ENCODE results near the gene IL1RAPL1.

IL1RAPL1 gene

DNA sequence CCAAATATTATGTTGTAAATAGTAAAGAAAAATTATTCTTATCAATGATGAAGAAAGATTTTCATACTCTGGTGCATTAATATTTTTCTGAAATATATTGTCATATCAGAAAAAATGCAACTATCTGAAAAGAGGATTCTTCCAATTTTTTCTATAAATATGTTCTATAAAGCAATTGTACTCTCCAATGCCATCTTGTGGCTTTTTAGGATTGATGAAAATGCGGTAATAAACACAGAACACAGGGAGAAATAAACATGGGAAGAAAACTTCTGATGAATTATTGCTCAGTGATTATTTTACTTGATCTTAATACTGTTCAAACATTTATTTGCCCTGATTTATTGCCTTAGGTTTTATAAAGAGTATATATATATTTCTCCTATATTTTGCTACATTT lies 215.4 kb downstream of the IL1RAPL1 start:
- DNase-seq: no peak

- DNase-seq: no peak
Measured at GRCh38 chrX:28835991-28836390, 248.7 kb downstream of the IL1RAPL1 start.

- no peak for DNase-seq
Measured at GRCh38 chrX:28843817-28844216, 256.6 kb downstream of the IL1RAPL1 start.

GRCh38 chrX:28847423-28847822 lies 260.2 kb downstream of the IL1RAPL1 start:
- DNase-seq: no peak

DNA sequence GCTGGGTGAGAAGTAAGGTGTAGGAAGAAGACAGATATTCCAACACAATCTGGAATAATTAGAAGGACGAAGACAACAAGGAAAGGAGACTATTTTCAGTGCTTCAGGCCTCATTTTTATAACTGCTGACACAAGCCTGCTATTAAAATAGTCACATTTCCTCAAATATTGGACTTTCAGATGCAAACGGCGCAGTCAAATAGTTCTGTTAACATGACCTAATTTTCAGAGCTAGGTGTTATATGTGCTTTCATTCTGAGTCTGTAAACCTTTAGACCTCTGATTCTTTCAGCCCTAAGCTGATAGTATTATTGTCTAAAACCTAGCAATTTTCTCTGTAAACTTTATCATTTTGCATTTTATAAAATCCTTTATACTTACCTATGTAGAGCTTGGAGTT lies 261.5 kb downstream of the IL1RAPL1 start:
- DNase-seq: no peak

GRCh38 chrX:28850955-28851354 lies 263.7 kb downstream of the IL1RAPL1 start:
- DNase-seq: no peak

GRCh38 chrX:28851871-28852270 lies 264.6 kb downstream of the IL1RAPL1 start:
- DNase-seq: no peak

GRCh38 chrX:28854637-28855036 lies 267.4 kb downstream of the IL1RAPL1 start:
- DNase-seq: no peak

DNA sequence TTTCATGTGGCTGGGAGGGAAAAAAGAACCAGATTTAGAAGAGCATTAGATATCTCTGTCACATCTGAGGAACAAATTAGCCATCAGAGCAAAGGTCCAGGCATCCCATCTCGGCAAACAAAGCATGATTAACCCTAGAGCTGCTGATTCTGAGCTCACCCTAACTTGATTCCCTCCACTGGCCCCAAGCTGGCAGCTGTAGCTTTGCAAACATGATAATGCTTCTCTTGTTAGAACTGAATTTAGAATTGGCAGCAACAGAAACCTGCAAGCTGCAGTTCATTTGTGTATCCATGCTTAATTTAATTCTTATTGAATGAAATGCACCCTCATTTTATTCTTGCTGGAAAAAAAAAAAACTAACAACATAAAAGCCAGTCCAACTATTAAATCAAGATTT lies 289.2 kb downstream of the IL1RAPL1 start:
- DNase-seq: no peak

DNA sequence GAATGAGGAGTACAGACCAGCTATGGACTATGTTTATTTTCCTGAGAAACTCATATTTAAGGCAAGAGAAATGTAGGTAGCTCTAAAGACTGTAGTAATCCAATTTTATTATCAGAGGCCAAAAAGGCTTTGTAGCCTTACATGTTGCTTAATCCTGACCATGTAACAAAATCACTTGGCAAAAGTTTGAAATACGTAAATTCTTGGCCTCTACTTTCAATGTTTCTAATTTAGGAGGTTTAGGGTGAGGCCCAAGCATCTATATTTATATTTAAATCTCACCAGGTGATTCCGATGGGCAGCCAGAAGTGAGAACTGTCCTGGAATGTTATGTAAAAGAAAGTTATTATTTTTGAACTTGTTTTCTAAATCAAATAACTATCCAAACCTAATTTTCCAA lies 289.7 kb downstream of the IL1RAPL1 start:
- no peak for DNase-seq

GRCh38 chrX:28880136-28880535 lies 292.9 kb downstream of the IL1RAPL1 start:
- DNase-seq: no peak

DNA sequence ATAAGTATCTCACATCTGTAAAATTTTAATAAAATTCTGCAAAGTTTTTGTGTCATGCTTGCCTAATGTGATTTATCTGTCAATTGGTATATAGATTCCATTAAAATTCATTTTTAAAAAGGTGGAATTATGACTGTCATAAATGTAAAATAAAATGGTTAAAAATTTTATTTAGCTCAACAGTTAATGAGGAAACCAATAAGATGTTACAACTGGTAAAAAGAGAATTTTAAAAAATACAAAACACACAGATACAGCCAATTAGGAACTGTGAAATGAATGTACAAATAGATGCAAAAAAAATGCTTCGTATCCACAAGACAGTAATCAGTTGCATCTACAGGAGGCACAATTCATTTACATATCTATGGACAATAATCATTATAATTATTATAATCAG lies 297.6 kb downstream of the IL1RAPL1 start:
- no peak for DNase-seq

DNA sequence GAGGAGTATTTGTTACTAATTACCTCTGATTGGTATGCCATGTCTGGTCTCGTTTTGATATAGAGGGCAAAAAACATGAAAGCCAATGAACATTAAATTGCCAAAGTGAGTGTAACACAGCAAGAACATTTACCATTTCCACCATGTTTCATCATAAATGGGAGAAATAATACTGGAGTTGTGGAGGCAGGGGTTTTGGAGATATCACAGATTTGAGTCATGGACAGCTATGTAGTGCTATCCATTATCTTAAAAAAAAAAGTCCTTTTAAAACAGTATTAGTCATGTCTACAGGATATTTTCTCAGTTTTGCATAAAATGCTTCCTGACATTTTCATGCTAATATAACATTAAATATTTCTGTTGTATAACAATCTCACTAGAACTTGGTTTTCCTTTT lies 301.2 kb downstream of the IL1RAPL1 start:
- DNase-seq: no peak

DNA sequence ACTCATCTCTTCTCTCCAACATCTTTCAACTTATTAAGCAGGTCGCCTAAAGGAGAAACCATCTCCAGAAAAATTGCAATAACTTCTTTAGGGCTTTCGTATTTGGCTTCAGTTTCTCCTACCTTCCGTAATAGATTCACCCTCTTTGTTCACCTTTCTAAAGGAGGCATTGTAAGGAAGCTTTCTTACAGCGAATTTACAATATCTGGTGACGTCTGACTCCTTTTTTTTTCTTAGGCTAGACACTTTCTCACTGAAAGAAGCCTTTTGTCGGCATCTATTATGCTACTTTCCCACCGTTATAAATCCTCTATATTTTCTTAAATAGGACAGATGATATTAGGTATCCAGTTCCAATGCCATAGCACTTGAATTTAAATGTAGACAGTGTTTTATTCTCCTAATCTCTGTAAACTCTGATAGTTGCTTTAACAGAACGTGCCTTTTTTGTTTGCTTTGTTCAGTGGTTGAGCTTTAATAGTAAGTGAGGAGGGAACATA lies 302.4 kb downstream of the IL1RAPL1 start:
- DNase-seq: no peak

DNA sequence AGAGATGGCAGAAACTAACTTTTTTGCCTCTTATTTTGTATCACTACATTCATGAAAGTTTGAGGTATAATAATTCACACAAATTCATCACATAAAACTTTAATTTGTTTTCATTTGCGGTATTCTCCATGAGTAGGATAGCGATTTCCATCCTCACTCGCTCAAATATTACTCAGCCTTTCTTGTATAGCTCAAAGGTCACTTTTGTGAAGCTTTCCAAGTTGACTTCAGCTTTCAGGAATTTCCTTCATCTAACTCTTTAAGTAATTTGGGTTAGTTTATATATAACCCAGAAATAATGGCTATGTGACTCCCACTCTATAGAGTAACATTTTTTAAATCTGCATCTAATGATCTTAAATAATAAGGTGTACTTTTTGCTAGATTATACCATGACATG lies 314.4 kb downstream of the IL1RAPL1 start:
- DNase-seq: no peak

DNA sequence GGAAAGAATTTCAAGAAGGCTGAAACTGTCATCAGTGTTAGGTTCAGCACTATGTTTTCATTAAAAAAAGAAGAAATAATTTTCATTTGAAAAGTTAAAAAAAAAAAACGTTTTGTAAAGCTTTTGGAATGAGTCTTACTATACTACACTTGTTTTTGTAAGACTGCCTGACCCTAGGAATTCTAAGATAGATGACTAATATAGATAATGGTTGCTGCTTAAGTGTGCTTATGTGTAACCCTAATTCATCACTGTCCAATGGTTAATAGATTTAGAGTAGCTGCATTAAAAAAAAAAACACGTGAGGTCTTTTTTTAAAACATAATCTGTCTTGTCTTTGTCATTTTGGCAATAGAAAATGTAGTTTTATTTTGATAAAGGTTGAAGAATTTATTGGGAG lies 323.2 kb downstream of the IL1RAPL1 start:
- no peak for DNase-seq

GRCh38 chrX:28920153-28920943 lies 333.1 kb downstream of the IL1RAPL1 start:
- DNase-seq: no peak

- DNase-seq: no peak
Measured at GRCh38 chrX:28922106-28922505, 334.9 kb downstream of the IL1RAPL1 start.

- no peak for DNase-seq
Measured at GRCh38 chrX:28946846-28947245, 359.6 kb downstream of the IL1RAPL1 start.

DNA sequence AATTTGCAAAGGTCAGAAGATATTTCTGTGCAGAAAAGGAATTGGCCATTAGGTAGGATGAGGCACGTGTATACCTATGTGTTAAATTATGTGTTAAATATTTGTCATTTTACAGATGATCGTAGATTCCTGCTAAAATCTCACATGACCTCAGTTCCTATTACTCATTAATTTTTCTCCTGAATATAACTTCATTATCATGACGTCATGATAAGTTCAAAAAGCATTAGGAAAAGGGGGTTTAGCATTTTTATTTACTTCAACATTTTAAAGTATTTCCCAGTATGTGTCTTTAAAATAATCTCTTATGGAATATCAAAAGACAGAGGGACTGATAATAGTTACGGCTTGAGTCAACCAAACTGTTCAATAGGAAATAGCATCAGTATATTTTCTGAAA lies 372.8 kb downstream of the IL1RAPL1 start:
- no peak for DNase-seq

DNA sequence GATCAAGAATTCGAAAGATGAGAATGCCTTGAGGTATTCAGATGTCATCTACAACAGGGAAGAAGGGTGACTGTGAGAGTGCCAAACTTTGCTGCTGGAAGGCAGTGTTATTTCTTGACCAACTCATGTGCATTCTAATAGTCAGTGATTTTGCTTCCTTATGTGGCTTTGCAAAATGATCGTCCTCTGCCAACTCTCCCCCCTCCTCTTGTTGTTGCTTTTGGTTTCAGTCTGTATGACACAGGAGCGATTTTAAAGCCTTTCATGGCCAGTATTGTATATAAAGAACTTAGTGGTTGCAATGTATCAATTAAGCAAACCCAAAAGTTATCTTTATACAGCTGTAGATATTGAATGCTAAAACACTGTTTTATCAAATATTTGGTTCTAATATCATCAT lies 379.1 kb downstream of the IL1RAPL1 start:
- DNase-seq: no peak

GRCh38 chrX:28969126-28969525 lies 381.9 kb downstream of the IL1RAPL1 start:
- DNase-seq: no peak

DNA sequence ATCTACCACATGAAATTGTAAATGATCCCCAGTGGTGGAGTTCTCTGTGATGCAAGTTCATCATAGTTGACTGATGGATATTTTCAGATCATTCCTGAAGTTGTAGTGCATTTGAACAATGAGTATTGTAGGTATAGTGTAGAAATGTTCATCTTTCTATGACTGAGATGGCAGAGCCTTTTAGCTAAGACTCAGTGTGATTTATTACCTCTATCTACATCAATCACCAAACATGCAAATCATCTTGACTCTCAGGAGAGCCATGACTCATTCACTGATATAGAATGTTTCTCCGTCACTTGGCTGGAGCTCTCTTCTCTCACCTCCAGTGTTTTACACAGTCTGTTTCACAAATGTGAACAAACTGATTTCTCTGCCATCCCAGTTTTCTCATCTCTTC lies 392.6 kb downstream of the IL1RAPL1 start:
- no peak for DNase-seq

- no peak for DNase-seq
Measured at GRCh38 chrX:28981952-28982351, 394.7 kb downstream of the IL1RAPL1 start.

DNA sequence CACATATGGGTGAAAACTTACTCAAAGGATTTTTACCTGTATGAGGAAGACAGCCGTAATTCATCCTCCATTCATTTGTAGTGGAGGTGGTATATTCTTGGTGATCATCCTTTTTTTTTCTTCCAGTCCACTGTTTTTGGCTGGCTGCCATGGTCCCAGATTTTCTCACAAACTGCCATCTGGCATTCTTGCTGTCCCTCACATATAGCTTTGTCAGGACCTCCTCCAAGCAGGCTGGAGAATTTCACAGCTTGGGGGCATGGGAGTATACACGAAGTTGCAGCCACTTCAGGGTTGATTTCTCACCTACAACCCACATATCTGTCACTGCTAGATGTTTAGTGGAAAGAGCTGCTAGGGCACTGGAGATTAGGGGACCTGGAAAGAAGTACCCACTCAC lies 401.0 kb downstream of the IL1RAPL1 start:
- no peak for DNase-seq

Measured in GOT3 (cell line).